Stimulated activated CD8-positive, alpha-beta memory T cell treated with anti-CD3 and anti-CD28 coated beads, Interleukin-4, amount 100 ng/mL, for 4 hours (primary cell): ENCODE data around the gene LSMEM2.
"Not testable (repeated sequence)": the region's sequence is repeated elsewhere in the genome, so short reads cannot be mapped to it uniquely, and the experiment has no call there.

ENCODE experiments used
- DNase-seq, 2 donors: peaks; one replicate each; pipeline ENCODE4 v3.0.0-alpha.2; 2020; ENCODE audit warnings: low read depth in 2 of 2, low spot score in 1 of 2

The LSMEM2 gene

DNA sequence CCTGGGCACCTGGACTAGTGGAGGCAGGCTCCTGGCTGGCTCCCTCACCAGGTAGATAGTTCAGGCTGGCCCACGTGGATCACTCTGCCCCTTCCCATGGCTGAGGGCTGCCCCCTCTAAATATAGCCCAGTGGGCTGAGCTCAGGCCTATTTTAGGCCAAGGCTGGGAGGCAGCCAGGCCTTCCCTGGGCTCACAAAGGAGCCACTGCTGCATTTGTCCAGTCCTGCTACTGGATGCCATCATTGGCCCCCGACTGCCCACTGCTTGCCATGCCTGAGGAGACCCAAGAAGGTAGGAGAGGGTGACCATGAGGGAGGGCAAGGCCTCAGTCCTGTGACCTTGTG is at the start of gene LSMEM2:
Gene LSMEM2, plus strand, starts transcription at position 208 of the 345 bp plus-strand sequence. Its CDS starts 27 bp downstream, at position 235.
- no peak for DNase-seq

- no peak for DNase-seq
Measured at GRCh38 chr3:50229490-50229889, 49.4 kb upstream of the LSMEM2 start.

DNA sequence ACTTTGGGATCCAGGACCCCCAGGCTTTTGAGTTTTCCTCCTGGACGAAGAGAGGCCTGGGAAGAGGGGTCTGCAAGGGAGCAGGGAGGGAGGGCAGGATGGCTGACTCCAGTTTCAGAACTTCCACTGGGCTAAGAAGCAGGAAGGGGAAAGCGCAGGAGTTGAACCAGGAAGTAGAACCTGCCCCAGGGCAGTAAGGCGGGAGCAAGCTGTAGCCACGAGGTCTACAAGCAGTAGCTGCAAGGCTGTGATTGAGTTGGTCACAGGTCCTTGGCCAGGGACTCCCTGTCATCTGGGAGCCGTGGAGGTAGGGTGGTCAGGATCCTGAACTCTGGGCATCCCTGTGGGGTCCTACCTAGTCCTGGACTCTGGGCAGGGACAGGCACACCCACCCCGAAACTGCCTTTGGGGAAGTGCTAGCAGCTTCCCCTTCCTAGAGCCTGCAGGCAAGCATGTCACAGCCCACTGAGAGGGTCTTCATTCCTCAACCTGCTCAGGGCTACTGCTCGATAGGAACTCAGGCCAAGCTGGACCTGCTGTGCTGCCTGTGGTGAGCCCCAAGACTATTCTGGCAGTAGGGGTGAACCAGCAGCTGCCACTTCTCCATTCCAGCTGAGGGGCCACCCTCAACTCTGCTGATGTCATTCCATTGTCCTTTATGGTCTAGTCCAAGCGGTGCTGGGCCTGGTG is 48.6 kb upstream of the LSMEM2 start:
- no peak for DNase-seq

DNA sequence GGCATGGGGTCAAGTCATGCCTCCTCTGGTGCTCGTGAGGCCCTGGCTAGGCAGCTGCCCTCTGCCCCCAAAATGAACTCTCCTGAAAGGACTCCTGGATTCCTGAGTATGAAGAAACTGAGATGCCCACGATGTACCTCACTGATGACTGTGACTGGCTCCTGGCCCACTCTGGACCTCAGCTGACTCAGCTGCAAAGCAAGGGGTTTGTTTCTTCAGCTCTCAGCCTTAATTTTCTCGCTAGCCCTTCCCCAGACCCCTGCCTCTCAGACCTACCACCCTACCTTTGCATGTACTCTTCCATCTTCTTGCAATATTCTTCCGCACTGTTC is 48.1 kb upstream of the LSMEM2 start:
- DNase-seq = no peak

GRCh38 chr3:50231581-50231980 is 47.3 kb upstream of the LSMEM2 start:
- no peak for DNase-seq

DNA sequence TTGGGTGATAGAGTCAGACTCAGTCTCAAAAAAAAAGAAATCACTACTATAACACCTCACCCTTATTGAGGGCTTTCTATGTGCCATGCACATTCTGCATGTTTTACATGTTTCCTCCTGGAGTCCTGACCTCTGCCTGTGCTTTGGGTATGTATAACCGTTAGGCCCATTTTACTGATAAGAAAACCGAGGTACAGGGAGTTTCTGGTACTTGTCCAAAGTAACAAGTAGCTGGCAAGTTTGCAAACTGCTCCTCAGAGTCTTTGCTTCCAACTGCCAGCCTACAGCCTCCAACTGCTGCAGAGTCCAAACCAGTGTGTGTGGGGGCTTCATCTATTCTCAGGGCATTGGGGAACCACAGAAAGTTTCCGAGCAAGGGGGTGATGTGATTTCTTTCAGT is 46.6 kb upstream of the LSMEM2 start:
- no peak for DNase-seq

- DNase-seq = no peak
Measured at GRCh38 chr3:50233176-50233575, 45.7 kb upstream of the LSMEM2 start.

GRCh38 chr3:50235716-50236483 is 43.0 kb upstream of the LSMEM2 start, which contains the start of gene GNAI2:
Gene GNAI2, plus strand, starts transcription at chr3:50236204. Its CDS starts 132 bp downstream, at chr3:50236336.
- peak; percentile 96 to 98 for DNase-seq

DNA sequence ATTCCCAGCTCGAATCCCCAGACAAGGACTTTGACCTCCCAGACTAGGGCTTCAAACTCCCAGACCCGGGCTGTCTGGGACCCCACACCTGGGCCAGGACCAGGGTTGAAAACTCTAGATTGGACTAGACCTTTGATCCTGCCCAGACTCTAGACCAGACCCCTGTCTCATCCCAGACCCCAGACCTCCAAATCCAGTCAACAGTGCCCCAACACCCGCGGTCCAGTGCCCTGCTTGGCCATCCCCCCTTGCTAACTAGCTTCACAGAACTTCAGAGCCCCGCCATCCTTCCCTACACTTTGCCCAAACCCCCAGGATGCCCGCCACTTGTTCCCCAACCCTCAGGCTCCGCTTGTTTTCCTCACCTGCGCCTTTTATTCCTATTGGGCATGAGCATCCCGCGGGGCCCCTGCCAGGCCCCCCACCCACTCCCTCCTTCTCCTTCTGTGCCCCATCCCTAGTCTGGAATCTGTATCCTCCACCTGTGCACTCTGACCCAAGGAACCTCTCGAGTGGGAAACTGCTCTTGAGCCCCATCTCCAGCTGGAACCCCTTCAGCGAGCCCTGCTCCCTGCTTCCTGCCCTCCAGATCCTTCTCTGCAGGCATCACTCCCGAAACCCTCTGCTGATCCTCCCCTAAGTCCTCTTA is 42.3 kb upstream of the LSMEM2 start:
- no peak for DNase-seq

- DNase-seq = no peak
Measured at GRCh38 chr3:50237133-50237651, 41.7 kb upstream of the LSMEM2 start.

- peak; percentile 56 to 78 for DNase-seq
Measured at GRCh38 chr3:50237754-50238548, 40.9 kb upstream of the LSMEM2 start.

- no peak for DNase-seq
Measured at GRCh38 chr3:50238549-50239026, 40.3 kb upstream of the LSMEM2 start.

DNA sequence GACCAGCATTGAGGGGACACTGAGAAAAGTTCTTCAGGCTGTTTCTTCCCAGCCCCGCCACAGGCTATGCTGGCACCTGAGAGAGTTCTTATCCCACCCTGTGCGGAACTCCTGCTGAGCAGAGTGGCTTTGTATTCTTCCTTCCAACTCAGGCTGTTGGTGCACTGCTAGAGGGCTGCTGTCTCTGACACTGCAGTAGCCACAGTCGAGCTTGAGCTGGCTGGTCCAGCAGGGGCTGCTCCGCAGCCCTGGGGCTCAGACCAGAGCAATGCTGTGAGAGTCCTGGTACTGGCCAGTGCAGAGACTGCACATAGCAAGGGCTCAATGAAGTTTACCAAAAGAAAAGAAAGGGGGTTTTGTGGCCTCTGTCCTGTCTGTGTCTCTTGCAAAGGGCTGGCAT is 39.2 kb upstream of the LSMEM2 start:
- DNase-seq = no peak

GRCh38 chr3:50241163-50241562 is 37.7 kb upstream of the LSMEM2 start:
- no peak for DNase-seq

DNA sequence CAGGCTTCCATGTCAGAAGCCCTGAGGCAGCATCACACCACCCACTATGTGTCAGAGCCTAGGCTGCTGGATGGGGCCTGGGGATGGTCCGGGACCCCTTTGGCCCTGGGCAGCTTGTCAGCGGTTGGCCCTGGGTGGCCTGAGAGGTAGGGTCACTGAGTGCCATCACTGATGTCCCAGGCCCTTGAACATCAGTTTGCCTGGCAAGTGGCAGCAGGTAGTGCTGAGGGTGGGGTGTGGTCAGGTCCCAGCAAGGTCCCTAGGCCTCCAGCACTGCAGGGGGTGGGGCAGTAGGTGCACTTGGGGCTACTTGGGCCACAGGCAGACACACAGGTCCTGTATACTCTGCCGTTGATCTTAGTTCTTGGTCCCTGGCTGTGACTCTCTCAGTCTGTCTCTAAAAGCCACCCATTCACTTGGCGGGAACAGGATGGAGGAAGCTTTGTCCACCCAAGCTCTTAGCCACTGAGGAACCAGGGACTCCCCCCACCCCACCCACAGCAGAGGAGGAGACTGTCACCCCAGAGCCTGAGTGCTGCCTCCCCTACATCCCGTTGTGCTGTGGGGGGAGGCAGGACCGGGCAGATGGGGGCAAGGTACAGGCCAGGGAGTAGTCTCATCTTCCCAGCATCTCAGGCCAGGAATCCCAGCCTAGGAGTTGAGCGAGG is 37.0 kb upstream of the LSMEM2 start:
- no peak for DNase-seq

- DNase-seq = no peak
Measured at GRCh38 chr3:50242381-50242770, 36.5 kb upstream of the LSMEM2 start.

DNA sequence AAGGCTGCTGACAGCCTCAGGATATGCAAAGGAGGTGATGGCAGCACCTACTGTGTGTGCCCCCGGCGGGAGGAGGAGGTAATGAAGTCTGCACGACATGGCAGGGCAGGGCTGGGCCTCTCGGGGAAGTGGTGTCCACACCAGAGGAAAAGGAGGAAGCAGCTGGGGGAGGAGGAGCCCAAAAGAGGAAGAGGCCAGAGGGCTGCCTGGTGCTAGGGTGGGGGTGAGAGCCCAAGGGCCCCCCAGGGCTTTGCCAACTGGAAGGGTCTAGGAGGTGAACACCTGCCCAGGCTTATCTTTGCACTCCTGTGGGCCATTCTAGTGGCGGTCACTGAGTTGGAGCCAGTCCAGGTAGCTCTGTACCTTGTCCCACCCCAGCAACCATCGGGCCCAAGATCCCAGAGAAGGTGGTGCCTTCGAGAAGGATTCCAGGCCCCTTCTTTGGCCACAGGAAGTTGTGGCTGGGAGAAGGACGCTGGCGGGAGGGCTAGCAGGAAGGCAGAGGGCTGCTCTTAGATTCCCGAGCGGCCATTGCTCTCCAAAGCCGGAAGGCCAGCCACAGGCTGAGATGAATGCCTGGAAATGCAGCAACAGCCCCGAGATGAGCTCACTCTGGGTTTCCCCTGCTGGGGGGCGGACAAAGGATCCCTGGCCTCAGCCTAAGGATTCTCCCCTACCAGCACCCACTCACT is 35.9 kb upstream of the LSMEM2 start:
- peak in 1 of 2 donors; percentile 19 for DNase-seq

DNA sequence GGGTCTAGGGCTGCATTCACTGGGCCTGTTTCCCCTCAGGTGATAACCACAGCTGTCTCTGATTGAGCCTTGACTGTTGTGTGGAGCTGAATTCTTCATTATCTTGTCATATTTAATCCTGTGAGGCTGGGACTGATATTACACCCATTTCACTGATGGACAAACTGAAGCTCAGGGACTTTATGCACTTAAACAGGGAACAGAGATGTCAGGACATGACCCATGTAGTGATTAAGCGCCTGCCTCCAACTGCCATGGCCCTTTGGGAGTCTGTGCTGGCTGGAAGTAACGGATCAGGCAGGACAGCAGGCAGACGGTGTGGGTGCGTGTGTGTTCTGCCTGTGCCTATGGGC is 35.4 kb upstream of the LSMEM2 start:
- DNase-seq = no peak

DNA sequence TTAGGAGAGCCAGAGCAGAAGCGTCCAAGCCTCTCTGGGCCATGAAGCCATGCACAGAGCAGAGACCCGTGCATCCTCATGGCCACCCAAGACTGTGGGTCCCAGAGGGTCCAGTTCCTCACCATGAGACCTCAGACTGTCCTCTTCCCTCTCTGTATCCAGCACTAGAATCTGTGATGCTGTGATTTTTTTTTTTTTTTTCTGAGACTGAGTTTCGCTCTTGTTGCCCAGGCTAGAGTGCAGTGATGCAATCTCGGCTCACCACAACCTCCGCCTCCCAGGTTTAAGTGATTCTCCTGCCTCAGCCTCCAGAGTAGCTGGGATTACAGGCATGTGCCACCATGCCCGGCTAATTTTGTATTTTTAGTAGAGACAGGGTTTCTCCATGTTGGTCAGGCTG is 34.1 kb upstream of the LSMEM2 start:
- not testable (repeated sequence) for DNase-seq

- DNase-seq = no peak
Measured at GRCh38 chr3:50245251-50245745, 33.6 kb upstream of the LSMEM2 start.
